B cell (primary cell): Measurements from ENCODE around the gene MYO16.

Experiments
- CTCF ChIP-seq: fragments of 200-600 bp; IDR thresholded peaks from one replicate; pipeline ENCODE4 v1.8.0; 2022; ENCODE audit warnings: antibody characterized with exemption, mild to moderate bottlenecking
- EZH2 ChIP-seq: IDR thresholded peaks from 2 replicates; pipeline ENCODE4 v1.6.1; 2012; ENCODE audit warnings: borderline replicate concordance, low read depth, mild to moderate bottlenecking, moderate library complexity, low read length; ENCODE audit not compliant: insufficient read depth, poor library complexity, severe bottlenecking

- TF ChIP-seq CTCF (no peak), EZH2 (no peak)
Observed at GRCh38 chr13:109207622-109208021, 578.2 kb downstream of the MYO16 start.
